Keratinocyte (primary cell): ENCODE data around the gene C11orf86.

ENCODE experiments used
- EZH2 ChIP-seq: IDR thresholded peaks from one replicate; pipeline ENCODE4 v1.6.1; 2012; ENCODE audit warnings: inconsistent platforms, mild to moderate bottlenecking, low read length, moderate library complexity
- TF ChIP-seq, protein P1 (sequence below), 3 experiments: IDR thresholded peaks in 1 of 3; conservative IDR thresholded peaks in 1 of 3; optimal IDR thresholded peaks in 1 of 3; 2 replicates in 2 of 3; 3 replicates in 1 of 3; pipeline versions ENCODE3 to v1.5.1; 2011; ENCODE audit warnings: low read length in 3 of 3, mild to moderate bottlenecking in 3 of 3, moderate library complexity in 2 of 3, control low read depth in 1 of 3, inconsistent platforms in 1 of 3; ENCODE audit not compliant: insufficient read depth in 2 of 3; ENCODE audit errors: extremely low read depth in 1 of 3

DNA sequence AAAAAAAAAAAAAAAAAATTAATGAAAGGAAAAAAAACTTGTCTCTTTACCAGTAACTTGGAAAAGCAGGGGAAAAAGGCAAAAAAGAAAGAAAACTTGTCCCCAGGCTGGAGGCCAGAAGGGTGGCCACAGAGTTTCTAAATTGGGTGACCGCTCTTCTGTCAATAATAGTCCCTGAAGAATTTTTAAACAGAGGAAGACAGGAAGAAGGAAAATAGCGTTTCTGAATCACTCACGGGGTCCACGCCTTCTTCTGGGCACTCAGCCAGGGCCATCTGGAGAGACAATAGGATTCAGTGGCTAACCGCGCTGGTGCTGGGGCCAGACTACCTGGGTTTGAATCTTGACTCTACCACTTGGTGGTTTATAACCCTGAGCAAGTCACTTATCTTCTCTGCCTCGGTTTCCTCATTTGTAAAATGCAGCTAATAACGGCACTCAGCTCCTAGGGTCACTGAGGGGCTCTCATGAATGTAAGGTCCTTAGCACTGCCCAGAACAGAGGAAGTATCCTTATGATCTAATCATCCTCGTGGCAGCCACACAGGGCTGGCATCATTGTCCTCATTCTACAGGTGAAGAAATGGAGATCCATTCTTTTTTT lies 7.0 kb downstream of the C11orf86 start:
- TF ChIP-seq, protein P1, sequence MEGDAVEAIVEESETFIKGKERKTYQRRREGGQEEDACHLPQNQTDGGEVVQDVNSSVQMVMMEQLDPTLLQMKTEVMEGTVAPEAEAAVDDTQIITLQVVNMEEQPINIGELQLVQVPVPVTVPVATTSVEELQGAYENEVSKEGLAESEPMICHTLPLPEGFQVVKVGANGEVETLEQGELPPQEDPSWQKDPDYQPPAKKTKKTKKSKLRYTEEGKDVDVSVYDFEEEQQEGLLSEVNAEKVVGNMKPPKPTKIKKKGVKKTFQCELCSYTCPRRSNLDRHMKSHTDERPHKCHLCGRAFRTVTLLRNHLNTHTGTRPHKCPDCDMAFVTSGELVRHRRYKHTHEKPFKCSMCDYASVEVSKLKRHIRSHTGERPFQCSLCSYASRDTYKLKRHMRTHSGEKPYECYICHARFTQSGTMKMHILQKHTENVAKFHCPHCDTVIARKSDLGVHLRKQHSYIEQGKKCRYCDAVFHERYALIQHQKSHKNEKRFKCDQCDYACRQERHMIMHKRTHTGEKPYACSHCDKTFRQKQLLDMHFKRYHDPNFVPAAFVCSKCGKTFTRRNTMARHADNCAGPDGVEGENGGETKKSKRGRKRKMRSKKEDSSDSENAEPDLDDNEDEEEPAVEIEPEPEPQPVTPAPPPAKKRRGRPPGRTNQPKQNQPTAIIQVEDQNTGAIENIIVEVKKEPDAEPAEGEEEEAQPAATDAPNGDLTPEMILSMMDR (optimal IDR thresholded peaks at IDR 0.05 in 1 of 3, IDR thresholded peaks at IDR 0.05 in 1 of 3, conservative IDR thresholded peaks at IDR 0.05 in 1 of 3; ENCODE audit: extremely low read depth in 1 of 3, insufficient read depth in 2 of 3, low read length in 3 of 3), result no peak
- no peak for TF ChIP-seq EZH2
